Measurements from ENCODE around the gene MRPS16. TPM values are rescaled to one million over a fixed set of nuclear protein-coding genes. Genes with fewer than 3 reads are reported as not detected.

MRPS16 gene
- total and polyA plus RNA-seq, 9 of the 15 experiments (the other 6 are each of a cell fraction or from before 2014, with no cell fraction given): 65.0 to 239 (median 146) TPM

DNA sequence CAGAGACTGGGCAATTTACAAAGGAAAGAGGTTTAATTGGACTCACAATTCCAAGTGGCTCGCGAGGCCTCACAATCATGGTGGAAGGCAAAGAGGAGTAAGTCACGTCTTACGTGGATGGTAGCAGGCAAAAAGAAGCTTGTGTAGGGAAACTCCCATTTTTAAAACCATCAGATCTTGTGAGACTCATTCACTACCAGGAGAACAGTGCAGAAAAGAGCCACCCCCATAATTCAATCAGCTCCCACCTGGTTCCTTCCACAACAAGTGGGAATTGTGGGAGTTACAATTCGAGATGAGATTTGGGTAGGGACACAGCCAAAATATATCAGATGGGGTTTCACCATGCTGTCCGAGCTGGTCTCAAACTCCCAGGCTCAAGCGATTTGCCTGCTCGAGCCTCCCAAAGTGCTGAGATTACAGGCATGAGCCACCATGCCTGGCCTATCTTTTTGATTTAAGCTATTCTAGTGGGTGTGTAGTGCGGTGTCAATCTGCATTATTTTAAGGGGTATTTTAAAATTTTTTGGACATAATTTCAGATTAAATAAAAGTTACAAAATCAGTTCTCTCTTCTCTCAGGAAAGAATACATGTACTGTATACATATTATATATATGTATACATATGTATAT, 9.0 kb upstream of the MRPS16 start (continued):
- TF ChIP-seq, protein P1, sequence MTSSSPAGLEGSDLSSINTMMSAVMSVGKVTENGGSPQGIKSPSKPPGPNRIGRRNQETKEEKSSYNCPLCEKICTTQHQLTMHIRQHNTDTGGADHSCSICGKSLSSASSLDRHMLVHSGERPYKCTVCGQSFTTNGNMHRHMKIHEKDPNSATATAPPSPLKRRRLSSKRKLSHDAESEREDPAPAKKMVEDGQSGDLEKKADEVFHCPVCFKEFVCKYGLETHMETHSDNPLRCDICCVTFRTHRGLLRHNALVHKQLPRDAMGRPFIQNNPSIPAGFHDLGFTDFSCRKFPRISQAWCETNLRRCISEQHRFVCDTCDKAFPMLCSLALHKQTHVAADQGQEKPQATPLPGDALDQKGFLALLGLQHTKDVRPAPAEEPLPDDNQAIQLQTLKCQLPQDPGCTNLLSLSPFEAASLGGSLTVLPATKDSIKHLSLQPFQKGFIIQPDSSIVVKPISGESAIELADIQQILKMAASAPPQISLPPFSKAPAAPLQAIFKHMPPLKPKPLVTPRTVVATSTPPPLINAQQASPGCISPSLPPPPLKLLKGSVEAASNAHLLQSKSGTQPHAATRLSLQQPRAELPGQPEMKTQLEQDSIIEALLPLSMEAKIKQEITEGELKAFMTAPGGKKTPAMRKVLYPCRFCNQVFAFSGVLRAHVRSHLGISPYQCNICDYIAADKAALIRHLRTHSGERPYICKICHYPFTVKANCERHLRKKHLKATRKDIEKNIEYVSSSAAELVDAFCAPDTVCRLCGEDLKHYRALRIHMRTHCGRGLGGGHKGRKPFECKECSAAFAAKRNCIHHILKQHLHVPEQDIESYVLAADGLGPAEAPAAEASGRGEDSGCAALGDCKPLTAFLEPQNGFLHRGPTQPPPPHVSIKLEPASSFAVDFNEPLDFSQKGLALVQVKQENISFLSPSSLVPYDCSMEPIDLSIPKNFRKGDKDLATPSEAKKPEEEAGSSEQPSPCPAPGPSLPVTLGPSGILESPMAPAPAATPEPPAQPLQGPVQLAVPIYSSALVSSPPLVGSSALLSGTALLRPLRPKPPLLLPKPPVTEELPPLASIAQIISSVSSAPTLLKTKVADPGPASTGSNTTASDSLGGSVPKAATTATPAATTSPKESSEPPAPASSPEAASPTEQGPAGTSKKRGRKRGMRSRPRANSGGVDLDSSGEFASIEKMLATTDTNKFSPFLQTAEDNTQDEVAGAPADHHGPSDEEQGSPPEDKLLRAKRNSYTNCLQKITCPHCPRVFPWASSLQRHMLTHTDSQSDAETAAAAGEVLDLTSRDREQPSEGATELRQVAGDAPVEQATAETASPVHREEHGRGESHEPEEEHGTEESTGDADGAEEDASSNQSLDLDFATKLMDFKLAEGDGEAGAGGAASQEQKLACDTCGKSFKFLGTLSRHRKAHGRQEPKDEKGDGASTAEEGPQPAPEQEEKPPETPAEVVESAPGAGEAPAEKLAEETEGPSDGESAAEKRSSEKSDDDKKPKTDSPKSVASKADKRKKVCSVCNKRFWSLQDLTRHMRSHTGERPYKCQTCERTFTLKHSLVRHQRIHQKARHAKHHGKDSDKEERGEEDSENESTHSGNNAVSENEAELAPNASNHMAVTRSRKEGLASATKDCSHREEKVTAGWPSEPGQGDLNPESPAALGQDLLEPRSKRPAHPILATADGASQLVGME (CRISPR knock-in tag; IDR thresholded peaks at IDR 0.05): no peak
- no peak for TF ChIP-seq ZNF449 (CRISPR knock-in tag; IDR thresholded peaks at IDR 0.05)
- no peak for TF ChIP-seq ELF1 (tag; IDR thresholded peaks at IDR 0.05)
- no peak for TF ChIP-seq TRIM25 (IDR thresholded peaks at IDR 0.05; ENCODE audit: borderline replicate concordance)
- TF ChIP-seq SP1 (CRISPR knock-in tag; IDR thresholded peaks at IDR 0.05): no peak
- TF ChIP-seq U2AF1 (optimal IDR thresholded peaks at IDR 0.05; ENCODE audit: low read depth, low read length): no peak
- TF ChIP-seq TAF9B (IDR thresholded peaks at IDR 0.05; ENCODE audit: partially characterized antibody): no peak
- TF ChIP-seq CBX5 (IDR thresholded peaks at IDR 0.05; ENCODE audit: borderline replicate concordance, low read depth): no peak
- TF ChIP-seq ZNF253 (CRISPR knock-in tag; conservative IDR thresholded peaks at IDR 0.05): no peak
- no peak for TF ChIP-seq ZNF3 (CRISPR knock-in tag; IDR thresholded peaks at IDR 0.05)
- no peak for TF ChIP-seq NFE2 (IDR thresholded peaks at IDR 0.05; ENCODE audit: low read depth)
- TF ChIP-seq U2AF2 (optimal IDR thresholded peaks at IDR 0.05; ENCODE audit: low read depth, low read length): no peak
- TF ChIP-seq NEUROD1 (IDR thresholded peaks at IDR 0.05; ENCODE audit: borderline replicate concordance, low read depth, low read length, partially characterized antibody): no peak
- TF ChIP-seq, protein P2, sequence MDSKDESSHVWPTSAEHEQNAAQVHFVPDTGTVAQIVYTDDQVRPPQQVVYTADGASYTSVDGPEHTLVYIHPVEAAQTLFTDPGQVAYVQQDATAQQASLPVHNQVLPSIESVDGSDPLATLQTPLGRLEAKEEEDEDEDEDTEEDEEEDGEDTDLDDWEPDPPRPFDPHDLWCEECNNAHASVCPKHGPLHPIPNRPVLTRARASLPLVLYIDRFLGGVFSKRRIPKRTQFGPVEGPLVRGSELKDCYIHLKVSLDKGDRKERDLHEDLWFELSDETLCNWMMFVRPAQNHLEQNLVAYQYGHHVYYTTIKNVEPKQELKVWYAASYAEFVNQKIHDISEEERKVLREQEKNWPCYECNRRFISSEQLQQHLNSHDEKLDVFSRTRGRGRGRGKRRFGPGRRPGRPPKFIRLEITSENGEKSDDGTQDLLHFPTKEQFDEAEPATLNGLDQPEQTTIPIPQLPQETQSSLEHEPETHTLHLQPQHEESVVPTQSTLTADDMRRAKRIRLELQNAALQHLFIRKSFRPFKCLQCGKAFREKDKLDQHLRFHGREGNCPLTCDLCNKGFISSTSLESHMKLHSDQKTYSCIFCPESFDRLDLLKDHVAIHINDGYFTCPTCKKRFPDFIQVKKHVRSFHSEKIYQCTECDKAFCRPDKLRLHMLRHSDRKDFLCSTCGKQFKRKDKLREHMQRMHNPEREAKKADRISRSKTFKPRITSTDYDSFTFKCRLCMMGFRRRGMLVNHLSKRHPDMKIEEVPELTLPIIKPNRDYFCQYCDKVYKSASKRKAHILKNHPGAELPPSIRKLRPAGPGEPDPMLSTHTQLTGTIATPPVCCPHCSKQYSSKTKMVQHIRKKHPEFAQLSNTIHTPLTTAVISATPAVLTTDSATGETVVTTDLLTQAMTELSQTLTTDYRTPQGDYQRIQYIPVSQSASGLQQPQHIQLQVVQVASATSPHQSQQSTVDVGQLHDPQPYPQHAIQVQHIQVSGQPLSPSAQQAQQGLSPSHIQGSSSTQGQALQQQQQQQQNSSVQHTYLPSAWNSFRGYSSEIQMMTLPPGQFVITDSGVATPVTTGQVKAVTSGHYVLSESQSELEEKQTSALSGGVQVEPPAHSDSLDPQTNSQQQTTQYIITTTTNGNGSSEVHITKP (IDR thresholded peaks at IDR 0.05; ENCODE audit: partially characterized antibody): peak; percentile 20
